Measurements from ENCODE around the gene USP6NL.
"Not testable (repeated sequence)": the region's sequence is repeated elsewhere in the genome, so short reads cannot be mapped to it uniquely, and the experiment has no call there.

Gene USP6NL

DNA sequence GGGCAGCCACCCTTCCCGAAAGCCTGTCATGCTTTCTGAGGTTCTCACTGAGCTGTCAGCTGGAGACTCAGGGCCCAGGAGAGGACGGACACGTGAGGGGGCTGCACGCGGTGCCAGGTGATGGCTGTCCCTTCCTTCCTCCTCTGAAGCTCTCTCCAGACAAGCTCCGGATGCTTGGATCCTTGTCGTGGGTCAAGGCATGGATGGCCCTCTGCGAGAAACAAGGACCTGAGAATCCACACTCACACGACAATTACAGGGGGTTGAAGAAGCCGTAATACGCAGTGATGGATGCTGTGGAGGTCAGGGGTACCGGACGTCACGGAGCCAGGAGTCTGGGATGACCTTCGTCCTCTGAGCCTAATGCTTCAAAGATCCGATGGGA lies 170.3 kb downstream of the USP6NL start:
- DNase-seq: no peak

DNA sequence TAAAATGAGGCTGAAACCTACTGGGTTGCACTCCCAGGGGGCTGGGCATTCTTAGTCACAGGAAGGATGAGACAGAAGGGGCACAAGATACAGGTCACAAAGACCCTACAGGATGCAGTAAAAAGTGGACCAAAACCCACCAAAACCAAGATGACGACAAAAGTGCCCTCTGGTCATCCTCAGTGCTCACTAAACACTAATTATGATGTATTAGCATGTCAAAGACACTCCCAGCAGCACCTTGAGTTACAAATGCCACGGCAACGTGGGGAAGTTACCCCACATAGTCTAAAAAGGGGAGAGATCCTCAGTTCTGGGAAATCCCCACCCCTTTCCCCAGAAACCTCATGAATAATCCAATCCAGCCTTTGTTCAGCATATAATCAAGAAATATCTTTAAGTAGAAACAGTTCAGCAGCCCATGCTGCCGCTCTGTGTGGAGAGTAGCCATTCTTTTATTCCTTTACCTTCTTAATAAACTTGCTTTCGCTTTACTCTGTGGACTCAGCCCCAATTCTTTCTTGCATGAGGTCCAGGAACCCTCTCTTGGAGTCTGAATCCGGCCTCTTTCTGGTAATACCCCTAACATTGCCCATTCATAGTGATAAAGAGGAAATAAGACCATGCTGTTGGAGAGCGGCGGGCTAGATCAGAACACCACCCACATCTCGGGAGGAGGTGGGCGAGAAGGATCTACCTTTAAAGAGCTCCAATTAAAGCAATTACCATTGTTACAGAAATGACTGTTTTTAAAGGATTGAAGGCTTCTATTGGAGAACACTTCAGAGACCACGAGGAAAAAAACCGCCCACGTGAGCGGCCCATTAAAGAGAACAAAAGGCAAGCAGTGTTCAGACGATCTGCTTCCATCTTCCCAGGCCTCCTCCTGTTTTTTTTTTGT lies 170.9 kb downstream of the USP6NL start:
- DNase-seq: no peak

- no peak for DNase-seq
Measured at GRCh38 chr10:11439523-11440053, 171.9 kb downstream of the USP6NL start.

DNA sequence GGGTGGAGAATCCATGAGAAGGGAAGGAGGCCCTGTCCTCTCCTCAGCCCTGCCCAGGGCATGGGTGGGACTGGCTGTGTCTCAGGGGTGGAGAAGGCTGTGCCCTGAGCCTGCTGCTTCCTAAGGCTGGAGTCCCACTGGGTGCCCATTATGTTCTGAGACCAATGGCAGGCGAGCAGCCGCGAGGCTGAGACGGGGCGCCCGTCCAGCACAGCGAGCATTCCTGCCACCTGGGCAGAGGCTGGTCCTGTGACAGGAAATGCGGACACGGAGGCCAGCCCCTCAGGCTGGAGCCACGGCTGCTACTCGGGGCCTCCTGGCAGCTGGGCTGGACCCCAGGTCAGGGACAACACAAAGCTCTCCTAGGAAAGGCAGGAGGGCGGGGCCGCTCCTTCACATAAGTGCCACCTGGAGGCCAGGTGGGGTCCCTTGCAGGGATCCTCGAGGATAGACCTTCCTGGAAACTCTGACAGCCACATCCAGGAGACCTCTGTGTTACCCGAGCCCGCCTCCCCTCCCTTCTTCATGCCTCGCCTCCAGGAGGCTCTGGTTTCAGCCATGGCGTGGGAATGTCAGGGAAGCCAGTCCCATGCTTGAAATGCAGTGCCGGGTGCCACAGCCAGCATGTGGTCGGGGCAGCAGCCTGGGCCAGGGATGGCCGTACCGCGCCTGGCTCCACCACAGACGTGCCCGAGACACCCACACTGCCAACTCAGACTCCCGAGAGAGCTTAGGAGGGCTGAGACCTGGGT lies 173.9 kb downstream of the USP6NL start:
- peak; percentile 14 for DNase-seq

GRCh38 chr10:11436445-11436844 lies 175.0 kb downstream of the USP6NL start:
- DNase-seq: not testable (repeated sequence)

- no peak for DNase-seq
Measured at GRCh38 chr10:11435581-11435981, 175.9 kb downstream of the USP6NL start.

DNA sequence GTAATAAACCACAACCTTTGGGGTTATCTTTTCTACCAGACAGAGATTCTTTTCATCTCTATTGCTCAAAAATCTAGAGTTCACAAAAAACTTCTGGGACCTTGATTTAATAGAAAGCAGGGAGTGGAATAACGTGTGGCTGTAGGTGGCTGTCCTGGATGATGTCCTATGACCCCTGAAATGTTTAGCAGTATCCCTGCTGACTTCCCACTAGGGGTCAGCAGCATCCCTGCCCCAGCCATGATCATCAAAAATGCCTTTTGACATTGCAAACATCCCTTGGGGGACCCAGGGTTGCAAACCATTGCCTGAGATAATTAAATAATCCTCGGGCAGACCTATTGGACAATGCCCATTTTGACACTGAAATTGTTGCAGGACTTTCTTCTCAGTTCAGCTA lies 177.1 kb downstream of the USP6NL start:
- DNase-seq: no peak

DNA sequence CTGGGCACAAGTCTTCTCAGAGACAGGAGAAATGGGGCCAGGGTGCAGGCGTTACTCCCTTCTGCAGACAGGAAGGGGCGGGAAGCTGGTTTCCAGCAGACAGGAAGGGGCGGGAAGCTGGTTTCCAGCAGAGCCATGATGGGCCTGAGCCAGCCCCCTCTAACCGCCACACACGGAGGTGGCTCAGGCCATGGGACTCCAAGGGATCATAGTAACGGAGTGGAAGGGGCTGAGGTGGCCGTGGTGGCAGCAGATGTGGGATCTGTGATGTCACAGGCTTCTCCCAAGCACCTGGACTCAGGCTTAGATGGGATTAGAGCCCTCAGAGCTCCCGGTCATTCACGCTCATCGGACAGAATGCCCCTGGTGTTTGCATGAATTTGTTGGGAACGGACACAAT lies 177.8 kb downstream of the USP6NL start:
- DNase-seq: no peak

GRCh38 chr10:11431216-11431555 lies 180.3 kb downstream of the USP6NL start:
- DNase-seq: no peak

DNA sequence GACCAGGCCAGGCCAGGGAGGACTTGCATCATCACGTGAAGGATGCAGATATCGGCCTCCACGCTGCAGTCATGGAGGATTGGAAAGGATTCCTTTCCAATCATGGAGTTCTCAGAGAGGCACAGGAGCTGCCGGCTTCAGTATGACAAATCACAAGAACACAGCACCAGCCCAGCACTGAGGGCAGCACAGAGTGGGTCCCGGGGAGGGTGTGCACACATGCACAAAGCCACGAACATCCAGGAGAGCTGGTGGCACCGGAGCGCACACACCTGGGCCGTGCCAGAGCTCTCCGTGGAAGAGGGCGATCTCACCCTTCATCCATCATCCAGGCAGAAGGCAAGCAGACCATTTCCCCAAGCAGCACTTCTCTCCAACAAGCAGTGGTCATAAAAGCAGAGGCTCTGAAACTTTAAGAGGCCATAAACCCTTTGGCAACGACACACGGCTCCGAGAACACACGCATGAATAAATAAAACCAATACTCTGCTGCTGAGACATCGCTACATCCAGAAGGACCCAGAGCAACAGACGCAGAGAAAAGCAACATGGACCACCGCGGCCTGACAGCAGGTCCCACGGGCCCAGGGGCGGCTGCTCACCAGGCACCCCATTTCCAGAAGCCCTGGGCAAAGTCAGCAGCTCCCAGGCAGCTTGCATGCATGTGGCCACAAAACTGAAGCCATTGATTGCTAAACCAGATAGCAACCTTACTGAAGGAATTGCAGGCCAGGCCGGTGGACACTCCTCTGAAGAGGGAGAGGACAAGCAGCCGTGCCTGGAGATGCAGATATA lies 180.8 kb downstream of the USP6NL start:
- DNase-seq: no peak

GRCh38 chr10:11429439-11430052 lies 181.9 kb downstream of the USP6NL start:
- DNase-seq: no peak

DNA sequence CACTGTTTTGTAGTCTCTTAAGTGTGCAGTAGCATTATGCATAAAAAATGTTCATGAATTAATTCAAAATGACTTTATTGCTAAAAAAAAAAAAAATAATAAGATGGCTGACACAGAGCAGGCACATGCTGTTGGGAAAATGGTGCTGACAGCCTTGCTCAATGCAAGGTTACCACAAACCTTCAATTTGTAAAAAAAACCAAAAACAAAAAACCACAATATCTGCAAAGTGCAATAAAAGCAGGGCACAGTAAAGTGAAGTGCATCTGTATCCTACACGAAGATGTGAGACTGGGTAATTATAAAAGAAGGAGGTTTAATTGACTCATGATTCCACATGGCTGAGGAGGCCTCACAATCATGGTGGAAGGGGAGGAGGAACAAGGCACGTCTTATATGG lies 185.8 kb downstream of the USP6NL start:
- DNase-seq: no peak

- DNase-seq: no peak
Measured at GRCh38 chr10:11425296-11425610, 186.2 kb downstream of the USP6NL start.

DNA sequence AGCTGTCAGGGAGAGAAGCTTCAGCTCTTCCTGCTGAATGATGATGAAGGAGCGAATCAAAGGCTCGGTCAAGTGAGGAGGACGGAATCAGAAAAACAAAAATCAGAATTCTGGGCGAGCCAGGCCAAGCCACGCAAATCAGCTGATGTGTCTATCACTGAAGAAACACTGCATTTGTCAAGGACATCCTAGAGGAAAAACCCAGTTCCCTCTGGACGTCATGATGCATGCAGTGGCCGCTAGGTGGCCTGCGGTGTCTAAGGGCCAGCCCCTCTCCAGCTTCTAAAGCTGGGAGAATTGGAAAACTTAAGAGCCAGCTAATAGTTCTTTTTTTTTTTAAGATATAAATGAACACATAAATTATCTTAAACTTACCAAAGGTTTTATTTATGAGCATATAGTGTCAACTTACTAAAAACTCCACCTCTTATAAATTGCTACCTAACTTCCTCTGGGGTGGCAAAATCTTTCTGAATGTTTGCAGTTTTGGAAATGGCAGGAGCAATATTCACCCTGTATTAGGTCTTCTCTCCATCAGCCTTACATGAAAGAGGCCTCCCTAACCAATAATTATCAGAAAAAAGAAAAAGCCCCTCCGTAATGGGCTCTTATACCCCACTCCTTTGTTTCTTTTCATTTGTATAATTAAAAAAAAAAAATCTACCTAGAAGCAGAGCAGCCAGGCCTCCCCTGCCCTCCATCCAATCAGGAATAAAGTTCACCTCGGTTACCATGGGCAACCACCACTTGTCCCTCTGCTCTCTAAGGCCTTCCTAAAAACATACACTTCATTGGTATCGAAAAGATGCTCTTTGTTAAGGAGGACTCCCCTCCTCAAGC lies 186.8 kb downstream of the USP6NL start:
- no peak for DNase-seq

DNA sequence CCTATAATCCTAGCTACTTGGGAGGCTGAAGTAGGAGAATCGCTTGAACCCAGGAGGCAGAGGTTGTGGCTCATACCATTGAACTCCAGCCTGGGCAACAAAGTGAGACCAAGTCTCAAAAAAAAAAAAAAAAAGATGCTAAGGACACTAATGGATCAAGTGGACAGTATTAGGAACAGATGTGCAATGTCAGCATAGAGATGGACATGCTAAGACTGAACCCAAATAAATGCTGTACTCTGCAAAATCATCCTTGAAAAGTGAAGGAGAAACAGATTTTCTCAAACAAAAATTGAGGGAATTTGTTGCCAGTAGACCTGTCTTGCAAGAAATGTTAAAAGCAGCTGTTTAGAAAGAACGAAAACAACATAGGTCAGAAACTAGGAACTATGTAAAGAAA lies 194.5 kb downstream of the USP6NL start:
- no peak for DNase-seq

GRCh38 chr10:11415095-11415494 lies 196.4 kb downstream of the USP6NL start:
- no peak for DNase-seq

DNA sequence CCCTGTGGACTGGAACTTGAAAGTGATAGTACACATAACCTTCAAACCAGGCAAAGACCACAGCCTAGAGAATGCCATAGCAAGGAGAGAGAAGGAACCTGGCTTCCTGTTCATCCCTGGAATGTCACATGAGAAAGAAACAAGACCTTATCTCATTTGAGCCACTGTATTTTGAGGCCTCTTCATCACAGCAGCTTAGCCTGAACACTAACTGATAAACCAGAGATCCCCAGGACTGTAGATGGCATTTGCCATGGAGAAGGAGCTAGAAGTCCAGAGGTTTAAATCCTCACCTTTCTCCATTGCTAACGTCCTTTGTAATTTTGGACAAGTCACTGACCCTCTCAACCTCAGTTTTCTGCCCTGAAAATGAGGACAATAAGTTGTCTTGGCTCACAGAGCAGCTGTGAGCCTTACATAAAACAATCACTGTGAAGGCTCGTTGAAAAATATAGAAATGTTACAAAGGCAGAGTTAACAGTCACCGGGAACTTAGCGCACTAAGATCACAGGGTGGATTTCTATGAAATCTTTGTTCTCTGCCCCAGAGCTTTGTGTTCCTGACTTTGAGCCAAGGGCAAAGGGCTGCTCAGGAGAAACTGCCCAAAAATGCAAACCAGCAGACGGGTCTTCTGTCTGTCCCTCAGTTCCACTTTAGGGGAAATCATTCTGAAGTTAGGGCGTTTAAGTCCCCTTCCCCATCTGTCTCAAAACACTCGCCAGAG lies 197.0 kb downstream of the USP6NL start:
- no peak for DNase-seq

- no peak for DNase-seq
Measured at GRCh38 chr10:11411926-11412545, 199.4 kb downstream of the USP6NL start.

DNA sequence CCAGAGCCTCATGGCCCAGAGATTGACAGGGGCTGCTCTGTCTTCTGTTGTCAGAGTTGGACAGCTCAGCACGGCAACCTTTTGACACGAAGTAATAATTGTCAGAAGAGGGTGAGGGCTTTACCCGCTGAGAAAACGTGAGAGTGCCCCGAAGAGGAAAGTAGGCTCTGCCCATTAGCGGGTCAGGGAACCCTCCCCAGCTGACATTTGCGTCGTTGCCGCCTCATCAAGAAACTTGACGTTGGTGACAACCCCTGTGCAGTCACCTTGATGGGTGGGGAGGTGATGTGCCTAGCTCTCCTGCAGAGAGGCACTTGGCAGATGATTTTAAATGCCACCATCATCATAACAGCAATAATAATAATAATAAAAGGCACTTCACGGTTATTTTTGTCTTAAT lies 202.1 kb downstream of the USP6NL start:
- DNase-seq: no peak

DNA sequence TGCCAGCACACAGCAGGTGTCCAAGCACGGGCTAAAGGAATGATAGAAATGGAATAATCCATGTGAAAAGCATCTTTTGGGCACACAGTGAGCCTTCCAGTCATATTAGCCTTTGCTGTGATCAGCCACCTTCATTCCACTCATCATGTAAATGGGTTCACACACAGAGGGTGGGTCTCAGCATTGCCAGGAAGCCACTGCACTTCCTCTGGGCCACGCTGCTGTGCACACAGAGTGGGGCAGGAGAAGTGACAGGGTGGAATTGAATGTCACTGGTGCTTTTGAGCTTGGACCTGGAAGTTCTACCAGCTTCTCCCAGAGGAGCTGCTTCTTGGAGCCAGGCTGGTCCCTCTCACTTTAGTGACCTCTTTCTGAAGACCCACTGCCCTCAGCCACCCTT lies 203.5 kb downstream of the USP6NL start:
- DNase-seq: no peak

- DNase-seq: no peak
Measured at GRCh38 chr10:11406746-11407145, 204.7 kb downstream of the USP6NL start.
